Upper lobe of left lung (tissue), 4 donors: ENCODE data around the gene RNF168.

ENCODE experiments used
- EP300 ChIP-seq, 4 donors: sonication (generic); formaldehyde crosslinking; IDR thresholded peaks; one replicate each; pipeline ENCODE4 v1.5.1; 2017; ENCODE audit warnings: antibody characterized with exemption in 4 of 4, control low read depth in 2 of 4
- POLR2A ChIP-seq, 4 donors: fragments of 450-650 bp; IDR thresholded peaks; one replicate each; pipeline ENCODE4 v1.5.1; 2016 to 2017; ENCODE audit warnings: antibody characterized with exemption in 4 of 4, mild to moderate bottlenecking in 2 of 4
- POLR2AphosphoS5 ChIP-seq, 2 donors: sonication (generic); formaldehyde crosslinking; IDR thresholded peaks; one replicate each; pipeline ENCODE4 v1.5.1; 2017; ENCODE audit warnings: antibody characterized with exemption in 2 of 2
- TF ChIP-seq, protein P1 (sequence below), 6 experiments: fragments of 450-650 bp in 4 of 6; fragments of 200-600 bp in 2 of 6; sonication (generic) in 2 of 6; IDR thresholded peaks; one replicate each; pipeline ENCODE4 v1.5.1; 2016 to 2019; ENCODE audit warnings: antibody characterized with exemption in 6 of 6

DNA sequence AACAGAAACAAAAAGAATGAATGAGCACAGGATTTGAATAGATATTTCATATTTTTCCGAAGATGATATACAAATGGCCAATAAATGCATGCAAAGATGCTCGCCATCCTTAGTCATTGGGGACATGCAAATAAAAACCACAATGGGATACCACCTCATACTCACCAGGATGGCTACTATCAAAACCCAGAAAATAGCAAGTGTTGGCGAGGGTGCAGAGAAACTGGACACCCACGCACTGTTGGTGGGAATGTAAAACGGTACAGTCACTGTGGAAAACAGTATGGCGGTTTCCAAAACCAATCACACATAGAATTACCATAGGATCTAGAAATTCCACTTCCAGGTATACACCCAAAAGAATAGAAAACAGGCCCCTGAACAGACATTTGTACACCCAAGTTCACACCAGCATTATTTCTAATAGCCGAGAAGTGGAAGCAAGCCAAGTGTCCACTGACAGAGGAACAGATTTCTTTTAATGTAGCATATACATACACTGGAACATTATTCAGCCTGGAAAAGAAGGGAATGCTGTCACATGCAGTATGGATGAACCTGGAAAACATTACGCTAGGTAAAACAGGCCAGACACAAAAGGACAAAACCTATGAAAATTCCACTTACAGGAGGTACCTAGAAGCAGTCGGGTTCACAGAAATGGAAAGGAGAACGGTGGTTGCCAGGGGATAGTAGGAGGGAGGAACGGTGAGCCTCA, 3.6 kb downstream of the RNF168 start:
- TF ChIP-seq, protein P1, sequence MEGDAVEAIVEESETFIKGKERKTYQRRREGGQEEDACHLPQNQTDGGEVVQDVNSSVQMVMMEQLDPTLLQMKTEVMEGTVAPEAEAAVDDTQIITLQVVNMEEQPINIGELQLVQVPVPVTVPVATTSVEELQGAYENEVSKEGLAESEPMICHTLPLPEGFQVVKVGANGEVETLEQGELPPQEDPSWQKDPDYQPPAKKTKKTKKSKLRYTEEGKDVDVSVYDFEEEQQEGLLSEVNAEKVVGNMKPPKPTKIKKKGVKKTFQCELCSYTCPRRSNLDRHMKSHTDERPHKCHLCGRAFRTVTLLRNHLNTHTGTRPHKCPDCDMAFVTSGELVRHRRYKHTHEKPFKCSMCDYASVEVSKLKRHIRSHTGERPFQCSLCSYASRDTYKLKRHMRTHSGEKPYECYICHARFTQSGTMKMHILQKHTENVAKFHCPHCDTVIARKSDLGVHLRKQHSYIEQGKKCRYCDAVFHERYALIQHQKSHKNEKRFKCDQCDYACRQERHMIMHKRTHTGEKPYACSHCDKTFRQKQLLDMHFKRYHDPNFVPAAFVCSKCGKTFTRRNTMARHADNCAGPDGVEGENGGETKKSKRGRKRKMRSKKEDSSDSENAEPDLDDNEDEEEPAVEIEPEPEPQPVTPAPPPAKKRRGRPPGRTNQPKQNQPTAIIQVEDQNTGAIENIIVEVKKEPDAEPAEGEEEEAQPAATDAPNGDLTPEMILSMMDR (IDR thresholded peaks at IDR 0.05): no peak
- TF ChIP-seq POLR2A (IDR thresholded peaks at IDR 0.05) (no peak), EP300 (IDR thresholded peaks at IDR 0.05) (no peak), POLR2AphosphoS5 (IDR thresholded peaks at IDR 0.05) (no peak)
